Central memory CD8-positive, alpha-beta T cell (primary cell): ENCODE measurements around the gene C5orf15.

Experiments used
- ATAC-seq: fragments of 150-1000 bp; cut with Tn5 transposase; replicated peaks from 2 replicates; pipeline ENCODE4 v1.10.0; 2022; ENCODE audit warnings: mild to moderate bottlenecking, moderate FRiP score, moderate number of reproducible peaks; ENCODE audit not compliant: poor library complexity, severe bottlenecking; ENCODE audit errors: extremely low read depth
- DNase-seq, 2 donors: peaks; one replicate each; pipeline ENCODE4 v3.0.0; 2021; ENCODE audit warnings: low spot score in 2 of 2
- H3K27ac Mint-ChIP-seq: one replicate; pipeline ENCODE4 v1.8.0; 2022; ENCODE audit warnings: low read depth, mild to moderate bottlenecking, moderate library complexity, mixed read lengths
- H3K27me3 Mint-ChIP-seq: one replicate; pipeline ENCODE4 v1.8.0; 2022; ENCODE audit warnings: mixed read lengths
- H3K36me3 Mint-ChIP-seq: one replicate; pipeline ENCODE4 v1.8.0; 2022; ENCODE audit warnings: mild to moderate bottlenecking, moderate library complexity, mixed read lengths; ENCODE audit not compliant: insufficient read depth
- H3K4me1 Mint-ChIP-seq: one replicate; pipeline ENCODE4 v1.8.0; 2022; ENCODE audit warnings: mixed read lengths
- H3K4me3 Mint-ChIP-seq: one replicate; pipeline ENCODE4 v1.8.0; 2022; ENCODE audit warnings: mild to moderate bottlenecking, moderate library complexity, mixed read lengths
- H3K9me3 Mint-ChIP-seq: one replicate; pipeline ENCODE4 v1.8.0; 2022; ENCODE audit warnings: mixed read lengths

The C5orf15 gene

DNA sequence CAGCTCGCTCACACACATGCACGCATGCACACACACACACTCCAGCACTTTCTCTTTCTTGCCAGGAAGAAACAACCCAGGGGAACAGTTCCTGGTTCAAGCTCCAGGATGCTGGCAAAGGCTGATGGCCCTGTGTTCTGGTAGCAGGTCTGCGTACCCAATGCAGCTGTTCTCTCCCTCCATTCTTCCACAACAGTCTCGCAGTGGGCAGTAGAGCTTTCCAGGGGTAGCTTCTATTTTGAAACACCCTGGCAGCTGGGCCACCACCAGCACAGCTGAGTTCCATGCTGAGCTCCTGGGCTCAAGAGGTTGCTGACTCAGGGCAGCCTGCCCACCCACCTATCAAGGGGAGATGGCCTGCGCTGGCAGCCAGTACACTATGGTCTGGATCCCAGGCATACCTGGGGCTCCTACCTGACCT is 31.7 kb upstream of the C5orf15 start:
- H3K4me3 Mint-ChIP-seq, result no peak overlapping the region
- DNase-seq, result no peak
- H3K27me3 Mint-ChIP-seq, result no peaks in the 10 kb centered on the region
- H3K4me1 Mint-ChIP-seq, result peaks cover 69% of the 10 kb centered on the region
- no peak for ATAC-seq
- peaks cover 16% of the 10 kb centered on the region for H3K36me3 Mint-ChIP-seq
- H3K27ac Mint-ChIP-seq, result peak overlapping the region; percentile 16
- H3K9me3 Mint-ChIP-seq, result no peaks in the 10 kb centered on the region

DNA sequence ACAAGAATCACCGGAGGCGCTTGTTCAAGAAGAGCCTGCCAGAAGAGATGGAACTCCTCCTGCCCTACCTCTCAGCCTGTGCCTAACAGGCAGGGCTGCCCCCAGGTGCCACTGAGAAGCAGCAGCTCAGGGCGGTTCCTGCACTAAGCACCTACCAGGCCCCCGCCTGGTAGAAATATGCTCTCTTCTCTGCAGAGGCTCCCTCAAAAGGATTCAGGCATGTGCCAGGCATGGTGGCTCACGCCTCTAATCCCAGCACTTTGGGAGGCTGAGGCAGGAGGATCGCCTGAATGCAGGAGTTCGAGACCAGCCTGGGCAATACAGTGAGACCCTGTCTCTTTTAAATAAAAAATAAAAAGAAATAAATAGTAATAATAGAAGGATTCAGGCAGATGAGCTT is 30.4 kb upstream of the C5orf15 start:
- Mint-ChIP-seq H3K27me3 (no peaks in the 10 kb centered on the region), H3K36me3 (peaks cover 11% of the 10 kb centered on the region), H3K27ac (no peak overlapping the region), H3K9me3 (no peaks in the 10 kb centered on the region), H3K4me1 (peaks cover 81% of the 10 kb centered on the region), H3K4me3 (no peak overlapping the region)
- no peak for DNase-seq
- no peak for ATAC-seq

DNA sequence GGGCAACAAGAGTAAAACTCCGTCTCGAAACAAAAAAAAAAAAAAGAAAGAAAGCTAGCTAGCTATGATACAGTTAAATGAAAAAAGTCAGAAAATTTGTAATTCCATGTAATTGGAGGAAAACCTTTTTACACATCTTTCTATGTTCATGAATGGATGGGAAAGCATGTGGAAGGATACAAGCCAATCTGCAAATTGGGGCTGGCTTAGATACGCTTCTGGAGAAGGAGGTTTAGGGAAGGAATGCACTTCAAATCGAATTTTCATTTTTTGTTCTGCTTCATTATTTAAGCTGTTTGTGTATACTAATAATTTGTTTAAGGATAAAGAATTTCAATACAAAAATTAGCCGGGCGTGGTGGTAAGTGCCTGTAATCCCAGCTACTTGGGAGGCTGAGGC is 29.6 kb upstream of the C5orf15 start:
- H3K27me3 Mint-ChIP-seq, result no peaks in the 10 kb centered on the region
- H3K4me1 Mint-ChIP-seq, result peaks cover 76% of the 10 kb centered on the region
- H3K27ac Mint-ChIP-seq, result no peak overlapping the region

DNA sequence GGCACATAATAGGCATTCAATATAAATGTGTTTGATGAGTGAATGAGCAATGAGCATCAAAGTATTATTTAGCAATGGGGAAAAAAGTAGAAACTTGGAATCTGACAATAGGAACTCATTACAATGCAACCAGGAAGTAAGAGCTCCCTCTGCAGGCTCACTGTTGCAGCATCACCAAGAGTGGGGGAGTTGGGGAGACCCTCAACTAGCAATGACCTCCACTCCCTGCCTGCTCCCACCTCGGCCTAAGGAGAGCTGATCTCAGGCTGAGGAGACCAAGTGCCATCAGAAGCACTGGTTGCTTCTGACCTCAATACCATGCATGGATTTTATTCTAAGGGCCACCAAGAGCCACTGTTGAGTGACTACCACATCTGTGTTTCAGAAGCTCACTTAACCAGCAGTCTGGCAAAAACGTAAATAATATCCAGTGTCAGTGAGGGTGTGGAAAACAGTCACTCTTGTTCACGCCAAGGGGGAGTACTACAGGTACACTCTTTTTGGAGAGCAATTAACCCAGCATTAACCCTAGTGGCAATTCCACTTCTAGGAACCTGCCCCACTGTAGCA is 28.3 kb upstream of the C5orf15 start:
- DNase-seq (no peak), ATAC-seq (no peak)
- Mint-ChIP-seq H3K4me3 (no peak overlapping the region), H3K9me3 (no peaks in the 10 kb centered on the region), H3K27ac (no peak overlapping the region), H3K4me1 (peaks cover 71% of the 10 kb centered on the region), H3K36me3 (peaks cover 2% of the 10 kb centered on the region), H3K27me3 (no peaks in the 10 kb centered on the region)

More for the DNA sequence above, 29.6 kb upstream of the C5orf15 start:
- no peaks in the 10 kb centered on the region for H3K9me3 Mint-ChIP-seq
- DNase-seq, result no peak
- ATAC-seq, result no peak
- peaks cover 6% of the 10 kb centered on the region for H3K36me3 Mint-ChIP-seq
- no peak overlapping the region for H3K4me3 Mint-ChIP-seq

DNA sequence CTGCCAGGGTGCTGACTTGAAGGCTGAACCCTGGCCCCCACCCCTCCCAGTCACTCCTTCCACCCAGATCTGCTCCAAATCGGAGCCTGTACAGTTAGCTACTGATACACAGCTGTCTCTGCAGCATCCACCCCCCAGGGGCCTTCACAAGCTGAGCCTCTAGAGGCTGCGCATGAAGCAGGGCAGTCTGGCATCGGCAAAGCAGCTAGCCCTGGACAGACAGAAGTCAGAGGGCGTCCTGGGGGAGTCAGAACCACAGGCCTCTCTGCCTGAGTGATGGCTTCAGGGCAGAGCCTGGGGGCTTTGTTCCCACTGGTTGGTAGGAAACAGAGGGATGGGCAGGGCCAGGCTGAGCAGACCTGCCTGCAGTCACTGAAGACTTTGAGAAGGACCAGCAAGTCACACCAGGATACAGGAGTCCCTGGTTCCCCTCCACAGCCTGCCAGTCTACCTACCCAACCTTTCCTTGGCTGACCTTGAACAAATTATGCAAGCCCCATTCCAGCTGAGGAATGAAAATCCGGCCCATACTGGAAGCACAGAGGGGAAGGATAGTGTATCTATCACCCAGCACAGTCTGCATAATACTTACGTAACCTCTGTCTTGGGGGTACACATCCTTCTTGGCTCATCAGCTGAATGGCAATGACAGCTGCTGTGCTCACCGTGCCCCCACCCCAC is 27.6 kb upstream of the C5orf15 start:
- peaks cover 65% of the 10 kb centered on the region for H3K4me1 Mint-ChIP-seq
- H3K27ac Mint-ChIP-seq, result no peak overlapping the region
- ATAC-seq (no peak), DNase-seq (no peak)
- no peaks in the 10 kb centered on the region for H3K27me3 Mint-ChIP-seq
- peaks cover 9% of the 10 kb centered on the region for H3K36me3 Mint-ChIP-seq
- no peak overlapping the region for H3K4me3 Mint-ChIP-seq
- H3K9me3 Mint-ChIP-seq, result no peaks in the 10 kb centered on the region

DNA sequence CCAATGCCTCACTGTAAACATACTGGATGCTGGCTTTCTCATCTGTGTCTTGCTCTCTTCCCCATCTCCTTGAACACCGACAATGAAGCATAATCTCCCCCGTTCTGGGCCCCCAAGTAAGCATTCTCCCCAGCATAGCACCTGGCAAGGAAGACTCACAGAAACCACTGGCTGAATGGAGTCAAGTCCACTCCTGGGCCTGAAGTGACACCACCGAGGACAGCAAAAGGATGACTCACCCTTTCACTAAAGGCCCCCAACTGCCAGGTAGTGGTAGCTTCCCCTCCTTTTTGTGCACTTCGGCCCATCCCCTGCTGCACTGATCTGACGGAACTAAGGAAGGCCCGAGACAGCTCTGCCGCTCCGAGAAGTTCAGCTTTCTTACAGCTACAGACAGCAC is 26.9 kb upstream of the C5orf15 start:
- no peak for ATAC-seq
- H3K4me1 Mint-ChIP-seq, result peaks cover 63% of the 10 kb centered on the region
- peak overlapping the region; percentile 16 for H3K27ac Mint-ChIP-seq
- no peak for DNase-seq
- H3K36me3 Mint-ChIP-seq, result peaks cover 13% of the 10 kb centered on the region
- H3K27me3 Mint-ChIP-seq, result no peaks in the 10 kb centered on the region
- no peak overlapping the region for H3K4me3 Mint-ChIP-seq
- no peaks in the 10 kb centered on the region for H3K9me3 Mint-ChIP-seq

DNA sequence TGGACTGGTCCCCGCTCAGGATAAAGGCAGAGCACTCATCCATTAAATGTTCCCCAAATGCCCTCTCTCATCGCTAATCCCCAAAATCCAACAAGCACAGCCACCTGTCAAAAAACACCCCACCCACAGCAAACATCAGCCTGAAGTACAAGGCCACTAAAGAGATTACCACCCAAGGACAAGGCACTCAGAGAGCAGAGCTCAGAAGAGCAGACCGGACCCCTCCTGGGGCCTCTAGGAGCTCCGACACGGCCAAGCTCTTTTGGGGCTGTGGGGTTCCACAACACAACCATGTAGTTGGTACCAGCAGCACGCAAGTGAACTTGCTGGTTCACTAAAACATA is 26.5 kb upstream of the C5orf15 start:
- peak overlapping the region; percentile 16 for H3K27ac Mint-ChIP-seq
- H3K4me1 Mint-ChIP-seq, result peaks cover 59% of the 10 kb centered on the region
- H3K9me3 Mint-ChIP-seq, result no peaks in the 10 kb centered on the region
- ATAC-seq (no peak), DNase-seq (no peak)
- peaks cover 17% of the 10 kb centered on the region for H3K36me3 Mint-ChIP-seq
- H3K4me3 Mint-ChIP-seq, result no peak overlapping the region
- no peaks in the 10 kb centered on the region for H3K27me3 Mint-ChIP-seq

DNA sequence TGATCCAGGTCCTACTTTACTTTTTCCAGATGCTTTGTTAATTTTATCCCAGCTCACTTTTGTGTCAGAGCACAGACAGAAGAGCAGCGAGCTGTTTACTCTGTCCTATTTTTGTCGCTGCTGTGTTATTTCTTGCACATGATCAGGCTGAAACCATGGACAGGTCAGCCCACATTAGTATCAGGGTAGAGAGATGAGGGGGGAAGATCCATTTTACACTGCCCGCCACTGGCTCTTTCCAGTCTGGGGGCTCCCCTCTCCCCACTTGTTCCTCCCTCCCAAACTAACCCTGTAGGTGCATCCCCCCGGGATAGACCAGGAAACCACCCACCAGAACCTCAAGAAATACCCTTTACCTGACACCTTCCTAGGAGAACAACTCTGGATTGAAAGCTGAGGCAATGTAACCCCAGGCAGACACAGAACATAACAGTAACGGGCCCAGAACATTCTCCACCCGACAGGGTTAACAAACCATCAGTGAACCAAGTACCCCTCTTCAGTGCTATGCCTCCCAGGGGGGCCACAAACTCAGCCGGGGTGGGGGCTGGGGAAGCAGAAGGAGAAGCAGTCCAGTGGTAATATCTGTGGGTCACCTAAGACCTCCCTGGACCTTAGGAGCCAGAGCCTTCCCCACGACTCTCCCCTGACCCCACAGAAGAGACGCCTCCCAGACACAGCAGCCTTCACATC is 26.0 kb upstream of the C5orf15 start:
- H3K4me1 Mint-ChIP-seq, result peaks cover 54% of the 10 kb centered on the region
- H3K27ac Mint-ChIP-seq, result peak overlapping the region; percentile 16
- peaks cover 21% of the 10 kb centered on the region for H3K36me3 Mint-ChIP-seq
- no peaks in the 10 kb centered on the region for H3K27me3 Mint-ChIP-seq
- no peak for ATAC-seq
- no peak for DNase-seq
- no peaks in the 10 kb centered on the region for H3K9me3 Mint-ChIP-seq
- H3K4me3 Mint-ChIP-seq, result no peak overlapping the region

DNA sequence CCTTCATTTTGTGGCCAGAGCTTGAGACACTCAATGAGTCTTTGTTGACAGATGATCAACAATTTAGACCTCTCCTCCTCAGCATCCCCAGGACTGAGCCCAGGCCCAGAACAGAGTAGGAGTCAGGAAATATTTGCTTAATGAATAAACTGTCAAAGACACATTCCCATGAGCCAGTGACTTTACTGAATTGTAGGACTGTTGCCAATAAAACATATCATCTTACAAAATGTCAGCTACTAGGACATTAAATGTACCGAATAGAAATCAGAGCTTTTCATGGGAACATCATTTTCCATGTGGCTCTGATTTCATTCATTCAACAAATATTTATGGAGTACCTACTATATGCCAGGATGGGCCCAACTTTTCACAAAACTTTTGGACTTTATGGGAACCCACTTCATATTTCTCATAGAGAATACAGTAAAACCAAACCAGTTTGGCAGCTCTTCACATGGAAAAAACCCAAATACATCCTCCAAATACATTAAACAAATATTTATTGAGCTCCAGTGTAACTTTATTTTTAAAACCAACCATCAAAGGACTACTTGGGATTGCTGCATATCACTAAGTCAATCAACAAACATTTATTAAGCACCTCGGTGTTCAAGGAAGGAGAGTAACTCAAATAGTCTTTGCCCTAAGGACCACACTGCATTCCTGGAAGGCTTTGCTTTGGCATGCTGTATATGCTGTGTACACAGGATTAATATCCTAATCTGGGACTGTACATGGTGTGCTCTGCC is 24.9 kb upstream of the C5orf15 start:
- Mint-ChIP-seq H3K4me3 (no peak overlapping the region), H3K36me3 (peaks cover 26% of the 10 kb centered on the region), H3K9me3 (no peaks in the 10 kb centered on the region), H3K27me3 (no peaks in the 10 kb centered on the region), H3K27ac (no peak overlapping the region), H3K4me1 (peaks cover 46% of the 10 kb centered on the region)
- DNase-seq, result no peak
- ATAC-seq, result no peak

DNA sequence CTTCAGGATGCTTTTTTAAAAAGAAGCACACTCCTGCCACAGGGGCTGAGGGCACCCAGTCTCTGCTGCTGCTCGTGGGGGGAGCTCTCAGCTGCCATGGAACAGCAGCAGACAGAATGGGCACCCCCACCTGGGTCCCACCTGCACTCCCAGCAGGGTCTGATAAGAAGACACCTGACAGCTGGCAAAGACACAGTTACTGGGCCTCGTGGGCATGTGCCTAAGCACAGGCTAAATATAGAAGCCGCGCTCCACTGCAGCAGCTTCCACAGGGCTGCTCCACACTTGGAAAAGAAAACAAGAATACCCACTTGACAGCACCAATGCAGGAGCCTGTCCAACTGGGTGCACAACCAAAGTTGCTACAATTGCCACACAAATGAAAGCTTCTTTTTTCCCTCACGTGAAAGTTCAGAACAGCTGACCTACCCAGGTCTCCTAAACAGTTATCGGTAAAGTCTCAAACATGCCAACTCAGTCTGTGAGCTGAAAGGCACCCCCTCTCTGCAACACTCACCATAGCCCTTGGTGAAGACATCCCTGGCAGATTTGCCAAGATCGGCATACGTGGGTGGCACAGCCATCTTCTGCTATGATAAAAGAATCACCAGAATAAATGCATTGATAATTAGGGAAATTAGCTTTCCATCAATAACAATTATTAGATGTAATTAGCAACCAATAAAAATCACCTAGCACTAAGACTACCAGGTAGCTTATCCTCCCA is 24.2 kb upstream of the C5orf15 start:
- no peak for DNase-seq
- Mint-ChIP-seq H3K27ac (no peak overlapping the region), H3K4me1 (peaks cover 40% of the 10 kb centered on the region), H3K27me3 (no peaks in the 10 kb centered on the region), H3K36me3 (peaks cover 30% of the 10 kb centered on the region), H3K9me3 (no peaks in the 10 kb centered on the region), H3K4me3 (no peak overlapping the region)
- no peak for ATAC-seq

DNA sequence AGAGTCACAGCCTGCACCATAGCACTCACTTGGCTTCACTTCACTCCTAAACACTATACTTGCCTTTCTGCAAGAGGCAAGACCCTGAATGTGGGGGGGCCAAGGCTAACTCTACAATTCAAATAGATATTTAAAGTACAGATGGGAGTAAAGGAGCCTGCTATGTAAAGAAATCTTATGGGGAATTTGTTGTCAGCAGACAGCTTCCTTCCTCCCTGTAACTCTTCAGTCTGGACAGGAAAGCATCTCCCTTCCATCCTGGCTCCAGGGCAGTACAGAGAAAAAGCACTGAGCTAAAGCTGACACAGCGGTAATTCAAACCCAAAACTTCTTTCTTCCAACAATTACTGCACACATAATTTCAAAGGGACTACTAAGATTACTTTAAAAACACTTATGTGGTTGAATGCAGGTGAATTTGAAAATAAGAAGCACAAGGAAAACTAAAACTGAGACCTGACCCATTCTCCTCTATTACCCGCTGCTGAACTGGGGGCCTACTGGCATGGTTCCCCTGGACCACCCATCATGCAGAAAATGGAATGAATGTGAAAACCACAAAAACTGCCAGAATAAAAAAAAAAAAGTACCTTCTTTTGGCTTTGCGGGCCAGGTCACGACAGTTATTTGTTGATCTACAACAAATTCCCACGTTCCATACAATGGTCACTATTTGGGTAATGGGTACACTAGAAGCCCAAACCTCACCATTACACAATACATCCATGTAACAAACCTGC is 22.9 kb upstream of the C5orf15 start:
- H3K4me1 Mint-ChIP-seq, result peaks cover 35% of the 10 kb centered on the region
- H3K9me3 Mint-ChIP-seq, result no peaks in the 10 kb centered on the region
- DNase-seq (no peak), ATAC-seq (no peak)
- H3K27me3 Mint-ChIP-seq, result no peaks in the 10 kb centered on the region
- peaks cover 40% of the 10 kb centered on the region for H3K36me3 Mint-ChIP-seq
- no peak overlapping the region for H3K27ac Mint-ChIP-seq
- no peak overlapping the region for H3K4me3 Mint-ChIP-seq

DNA sequence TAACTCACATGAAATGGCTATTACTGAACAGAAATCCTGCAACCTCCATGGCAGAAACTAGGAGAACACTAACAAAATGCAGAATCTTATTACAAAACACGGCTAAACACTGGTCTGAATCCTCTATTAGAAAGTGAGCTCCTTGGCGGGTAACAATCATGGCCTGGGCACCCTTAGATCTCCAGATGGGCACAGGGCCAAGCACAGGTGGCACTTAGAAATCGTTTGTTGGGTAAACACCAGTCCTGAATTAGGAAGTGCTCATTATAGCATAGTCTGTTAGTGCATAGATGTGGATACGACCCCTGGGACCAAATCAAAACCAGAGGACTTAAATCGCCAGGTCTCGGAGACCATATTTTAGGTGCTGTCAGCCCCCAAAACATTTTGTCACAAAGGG is 22.0 kb upstream of the C5orf15 start:
- Mint-ChIP-seq H3K9me3 (no peaks in the 10 kb centered on the region), H3K27ac (no peak overlapping the region), H3K36me3 (peaks cover 40% of the 10 kb centered on the region), H3K27me3 (no peaks in the 10 kb centered on the region), H3K4me1 (peaks cover 25% of the 10 kb centered on the region), H3K4me3 (no peak overlapping the region)
- no peak for DNase-seq
- ATAC-seq, result no peak
